ENCODE measurements around the gene RFXAP. TPM values are rescaled to one million over a fixed set of nuclear protein-coding genes. Genes with fewer than 3 reads are reported as not detected.

RFXAP gene
- total RNA-seq, 1 donor from 2014 or later, result 9.6 TPM

- H3K36me3 Mint-ChIP-seq (ENCODE audit: low read depth), result no peaks in the 10 kb centered on the region
- DNase-seq (no peak), ATAC-seq (ENCODE audit: low read depth) (no peak)
- ChIA-PET CTCF (no interaction called here), POLR2A (interaction anchor here (0.7 kb wide), 1 partner anchor 195 kb away, joined by 3 read pairs; no protein-coding TSS in a partner anchor)
- no peak overlapping the region for H3K4me3 Mint-ChIP-seq
- peaks cover 23% of the 10 kb centered on the region for H3K27me3 Mint-ChIP-seq
- no peak for TF ChIP-seq CTCF (IDR thresholded peaks at IDR 0.05)
- no peaks in the 10 kb centered on the region for H3K4me1 Mint-ChIP-seq
- intact Hi-C loops (cut with micrococcal nuclease), result no loop called here
- no peaks in the 10 kb centered on the region for H3K9me3 Mint-ChIP-seq
- H3K27ac Mint-ChIP-seq, result no peak overlapping the region
Observed at GRCh38 chr13:36870050-36870692, 51.1 kb downstream of the RFXAP start.

- Mint-ChIP-seq H3K4me1 (no peaks in the 10 kb centered on the region), H3K27ac (no peak overlapping the region), H3K36me3 (ENCODE audit: low read depth) (no peaks in the 10 kb centered on the region), H3K9me3 (no peaks in the 10 kb centered on the region), H3K27me3 (peaks cover 13% of the 10 kb centered on the region), H3K4me3 (no peak overlapping the region)
- TF ChIP-seq CTCF (IDR thresholded peaks at IDR 0.05), result no peak
- DNase-seq (no peak), ATAC-seq (ENCODE audit: low read depth) (no peak)
- CTCF ChIA-PET, result interaction anchor here (0.7 kb wide), 1 partner anchor 110 kb away, joined by 3 read pairs; no protein-coding TSS in a partner anchor
- POLR2A ChIA-PET, result no interaction called here
- intact Hi-C loops (cut with micrococcal nuclease), result no loop called here
Observed at GRCh38 chr13:36872621-36873020, 53.6 kb downstream of the RFXAP start.

GRCh38 chr13:36875431-36875830 lies 56.4 kb downstream of the RFXAP start:
- DNase-seq, result no peak
- intact Hi-C loops (cut with micrococcal nuclease), result no loop called here
- no peak for TF ChIP-seq CTCF (IDR thresholded peaks at IDR 0.05)
- H3K4me1 Mint-ChIP-seq, result no peaks in the 10 kb centered on the region
- no peak for ATAC-seq (ENCODE audit: low read depth)
- no peak overlapping the region for H3K4me3 Mint-ChIP-seq
- peaks cover 15% of the 10 kb centered on the region for H3K27me3 Mint-ChIP-seq
- no peak overlapping the region for H3K27ac Mint-ChIP-seq
- no peaks in the 10 kb centered on the region for H3K9me3 Mint-ChIP-seq
- CTCF ChIA-PET, result no interaction called here
- POLR2A ChIA-PET, result no interaction called here
- H3K36me3 Mint-ChIP-seq (ENCODE audit: low read depth), result no peaks in the 10 kb centered on the region

- peaks cover 16% of the 10 kb centered on the region for H3K27me3 Mint-ChIP-seq
- no peak for ATAC-seq (ENCODE audit: low read depth)
- no peak overlapping the region for H3K27ac Mint-ChIP-seq
- DNase-seq, result no peak
- no peak overlapping the region for H3K4me3 Mint-ChIP-seq
- intact Hi-C loops (cut with micrococcal nuclease), result no loop called here
- no peaks in the 10 kb centered on the region for H3K36me3 Mint-ChIP-seq (ENCODE audit: low read depth)
- no peaks in the 10 kb centered on the region for H3K9me3 Mint-ChIP-seq
- TF ChIP-seq CTCF (IDR thresholded peaks at IDR 0.05), result no peak
- ChIA-PET POLR2A (no interaction called here), CTCF (no interaction called here)
- H3K4me1 Mint-ChIP-seq, result no peaks in the 10 kb centered on the region
Observed at GRCh38 chr13:36875961-36876360, 56.9 kb downstream of the RFXAP start.

Other genes starting within 250 kb of the RFXAP start
- not detected in 2 replicates for gene SERTM1, start 145.2 kb upstream of the RFXAP start, total RNA-seq
- gene SMAD9, start 101.0 kb downstream of the RFXAP start, total RNA-seq, result not detected in 2 replicates
- gene ALG5, start 180.1 kb downstream of the RFXAP start, total RNA-seq, result 24.0 and 25.8 TPM in 2 replicates
- gene EXOSC8, start 181.6 kb downstream of the RFXAP start, total RNA-seq, result 57.7 and 61.8 TPM in 2 replicates
- gene SUPT20H, start 240.5 kb downstream of the RFXAP start, total RNA-seq, result 61.9 and 66.6 TPM in 2 replicates